Smooth muscle cell (in vitro differentiated cells): ENCODE data around the gene AURKAIP1. TPM values are rescaled to one million over a fixed set of nuclear protein-coding genes. Genes with fewer than 3 reads are reported as not detected.
"Not testable (repeated sequence)": the region's sequence is repeated elsewhere in the genome, so short reads cannot be mapped to it uniquely, and the experiment has no call there.

Experiments
- DNase-seq: peaks from one replicate; lab custom pipeline; 2025; ENCODE audit not compliant: unreplicated experiment; lab: John Stamatoyannopoulos, UW
- H2AFZ ChIP-seq: fragments of 200-600 bp; sonication (generic); 2 replicates; pipeline ENCODE4 v1.6.0; 2016; ENCODE audit warnings: antibody characterized with exemption, low read depth, mild to moderate bottlenecking
- H3F3A ChIP-seq: fragments of 200-600 bp; sonication (generic); 2 replicates; pipeline ENCODE4 v1.6.0; 2017; ENCODE audit warnings: antibody characterized with exemption, low read depth
- H3K27ac ChIP-seq: fragments of 200-600 bp; sonication (generic); 2 replicates; pipeline ENCODE4 v1.5.1; 2016; ENCODE audit warnings: low read depth, mild to moderate bottlenecking
- H3K27me3 ChIP-seq: fragments of 200-600 bp; sonication (generic); 2 replicates; pipeline ENCODE4 v1.6.1; 2016; ENCODE audit warnings: low read depth, mild to moderate bottlenecking
- H3K36me3 ChIP-seq: fragments of 200-600 bp; sonication (generic); 2 replicates; pipeline ENCODE4 v1.5.1; 2016; ENCODE audit warnings: low read depth
- H3K4me1 ChIP-seq: fragments of 200-600 bp; sonication (generic); 2 replicates; pipeline ENCODE4 v1.5.1; 2016; ENCODE audit warnings: low read depth
- H3K4me2 ChIP-seq: fragments of 200-600 bp; sonication (generic); 2 replicates; pipeline ENCODE4 v1.6.0; 2016; ENCODE audit warnings: mild to moderate bottlenecking
- H3K4me3 ChIP-seq: fragments of 200-600 bp; sonication (generic); 2 replicates; pipeline ENCODE4 v1.5.1; 2016; ENCODE audit warnings: mild to moderate bottlenecking
- H3K79me2 ChIP-seq: fragments of 200-600 bp; sonication (generic); 2 replicates; pipeline ENCODE4 v1.6.0; 2016; ENCODE audit warnings: low read depth, mild to moderate bottlenecking
- H3K9ac ChIP-seq: fragments of 200-600 bp; sonication (generic); 2 replicates; pipeline ENCODE4 v1.6.0; 2016; ENCODE audit warnings: low read depth
- H3K9me3 ChIP-seq: fragments of 200-600 bp; sonication (generic); replicated peaks from 2 replicates; pipeline ENCODE4 v1.5.1; 2016; ENCODE audit warnings: low read depth
- H4K20me1 ChIP-seq: fragments of 200-600 bp; sonication (generic); 2 replicates; pipeline ENCODE4 v1.6.0; 2016; ENCODE audit warnings: low read depth
- CTCF ChIP-seq: fragments of 200-600 bp; sonication (generic); IDR thresholded peaks from 2 replicates; pipeline ENCODE4 v1.5.1; 2017; ENCODE audit warnings: borderline replicate concordance, mild to moderate bottlenecking, antibody characterized with exemption; ENCODE audit not compliant: insufficient read depth, poor library complexity, severe bottlenecking
- WGBS: methylation state at CpG from one replicate; pipeline ENCODE4 v1.1.7; 2016; ENCODE audit warnings: low lambda C conversion rate; 5-methylcytosine and 5-hydroxymethylcytosine counted together
- polyA plus RNA-seq: library from polyadenylated mRNA; unstranded; fragments of >200 nt; fragmentation: Nextera tagmentation; extraction: Ambion mirVana; gene quantifications from 2 replicates; pipeline ENCODE4 v1.2.1, GENCODE V29; 2016
- total RNA-seq: library from RNA; depleted of rRNA; stranded (reverse); fragments of >200 nt; gene quantifications from 2 replicates; pipeline ENCODE4 v1.2.3, GENCODE V29; 2014

Gene AURKAIP1
- total and polyA plus RNA-seq, 2 experiments from 2014 or later, result 60.1 to 214 TPM

GRCh38 chr1:1406101-1406820 lies 31.3 kb upstream of the AURKAIP1 start:
- Histone ChIP-seq H3K4me1 (peaks cover 18% of the 10 kb centered on the region), H2AFZ (peak overlapping the region; percentile 50), H3K27me3 (no peaks in the 10 kb centered on the region), H4K20me1 (peaks cover 18% of the 10 kb centered on the region), H3K4me3 (peak overlapping the region; percentile 81), H3K79me2 (peaks cover 52% of the 10 kb centered on the region), H3K9ac (peak overlapping the region; percentile 89), H3K9me3 (no peaks in the 10 kb centered on the region), H3K27ac (peak overlapping the region; percentile 76), H3K36me3 (no peaks in the 10 kb centered on the region), H3K4me2 (peak overlapping the region; percentile 100), H3F3A (peaks cover 27% of the 10 kb centered on the region)
- whole genome bisulfite sequencing, result 69% methylated on average over 32 of the region's 43 CpGs
- no peak for TF ChIP-seq CTCF
- DNase-seq, result no peak

DNA sequence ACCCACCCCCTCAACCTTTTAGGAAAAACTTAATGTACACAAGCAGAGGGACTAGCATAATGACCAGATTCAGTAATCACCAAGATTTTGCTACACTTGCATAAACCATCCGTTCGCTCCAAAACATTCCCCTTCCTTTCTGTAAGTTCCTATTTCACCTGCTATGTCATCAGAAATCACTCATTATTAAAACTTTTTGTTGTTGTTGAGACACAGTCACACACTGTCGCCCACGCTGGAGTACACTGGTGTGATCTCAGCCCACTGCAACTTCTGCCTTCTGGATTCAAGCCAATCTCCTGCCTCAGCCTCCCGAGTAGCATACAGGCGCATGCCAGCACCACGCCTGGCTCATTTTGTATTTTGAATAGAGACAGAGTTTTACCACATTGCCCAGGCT lies 28.6 kb upstream of the AURKAIP1 start:
- Histone ChIP-seq H3K9me3 (no peaks in the 10 kb centered on the region), H2AFZ (no peak overlapping the region), H3K9ac (no peak overlapping the region), H3K27me3 (no peaks in the 10 kb centered on the region), H3K4me1 (peaks cover 18% of the 10 kb centered on the region), H3F3A (peaks cover 30% of the 10 kb centered on the region), H3K4me3 (no peak overlapping the region), H3K79me2 (peaks cover 65% of the 10 kb centered on the region), H3K36me3 (no peaks in the 10 kb centered on the region), H3K27ac (no peak overlapping the region), H3K4me2 (no peak overlapping the region), H4K20me1 (peaks cover 8% of the 10 kb centered on the region)
- 95% methylated on average over 7 of the region's 7 CpGs for WGBS
- no peak for TF ChIP-seq CTCF
- no peak for DNase-seq

GRCh38 chr1:1402901-1403392 lies 27.9 kb upstream of the AURKAIP1 start:
- not testable (repeated sequence) for H3K9me3 ChIP-seq, H2AFZ ChIP-seq, H3K36me3 ChIP-seq, H3K4me3 ChIP-seq, H3K27ac ChIP-seq, H3K4me2 ChIP-seq, H3K9ac ChIP-seq, H4K20me1 ChIP-seq, H3K27me3 ChIP-seq, DNase-seq
- 97% methylated on average over 9 of the region's 9 CpGs for WGBS
- H3K4me1 ChIP-seq, result peaks cover 12% of the 10 kb centered on the region
- H3F3A ChIP-seq, result peaks cover 23% of the 10 kb centered on the region
- H3K79me2 ChIP-seq, result peaks cover 65% of the 10 kb centered on the region

DNA sequence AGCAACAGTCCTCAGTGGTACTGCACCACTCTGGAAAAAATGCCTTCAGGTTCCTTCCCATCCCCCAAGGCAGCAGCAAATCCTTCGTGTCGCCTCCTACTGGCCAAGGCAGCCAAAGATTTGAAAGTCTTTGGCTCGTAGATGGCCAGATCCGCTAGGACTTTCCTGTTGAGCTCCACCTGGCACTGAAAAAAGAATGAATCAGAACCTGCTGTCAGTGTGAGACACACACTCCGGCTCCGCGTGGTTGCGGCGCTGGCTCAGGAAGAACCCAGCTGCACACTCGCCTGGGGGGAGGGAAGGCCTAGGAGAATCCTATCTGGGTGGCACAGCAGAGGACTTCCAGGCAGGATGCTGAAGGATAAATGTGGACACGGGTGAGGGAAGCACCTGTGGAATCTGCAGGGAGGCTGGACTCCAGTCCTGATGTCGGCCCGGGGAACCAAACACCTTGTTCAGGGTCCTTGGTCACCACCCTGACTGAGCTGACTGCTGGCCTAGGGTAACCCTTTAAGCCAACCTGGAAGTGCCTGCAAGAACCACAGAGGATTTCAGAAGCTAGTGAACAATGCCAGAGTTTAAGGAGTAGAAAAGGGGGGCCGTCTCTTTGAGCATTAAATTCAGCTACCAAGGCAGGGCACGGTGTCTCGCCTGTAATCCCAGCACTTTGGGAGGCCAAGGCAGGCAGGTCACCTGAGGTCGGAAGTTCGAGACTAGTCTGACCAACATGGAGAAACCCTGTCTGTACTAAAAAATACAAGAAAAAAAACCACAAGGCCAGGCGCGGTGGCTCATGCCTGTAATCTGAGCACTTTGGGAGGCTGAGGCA lies 27.3 kb upstream of the AURKAIP1 start:
- H3K79me2 ChIP-seq, result peaks cover 65% of the 10 kb centered on the region
- H4K20me1 ChIP-seq, result no peaks in the 10 kb centered on the region
- peak; percentile 60 for TF ChIP-seq CTCF
- H3K4me3 ChIP-seq, result no peak overlapping the region
- no peak overlapping the region for H3K27ac ChIP-seq
- no peaks in the 10 kb centered on the region for H3K27me3 ChIP-seq
- peaks cover 23% of the 10 kb centered on the region for H3F3A ChIP-seq
- H3K4me1 ChIP-seq, result peaks cover 11% of the 10 kb centered on the region
- WGBS, result 86% methylated on average over 20 of the region's 20 CpGs
- no peak overlapping the region for H3K9ac ChIP-seq
- no peak overlapping the region for H3K4me2 ChIP-seq
- DNase-seq, result no peak
- no peaks in the 10 kb centered on the region for H3K9me3 ChIP-seq
- H2AFZ ChIP-seq, result no peak overlapping the region
- H3K36me3 ChIP-seq, result no peaks in the 10 kb centered on the region
